HepG2 (cell line): ENCODE results near the gene TMEM167B. TPM values are rescaled to one million over a fixed set of nuclear protein-coding genes. Genes with fewer than 3 reads are reported as not detected.
A peak's percentile ranks its signal among the peaks of the same experiment; 100 is the strongest.

Experiments used
- ARID2 ChIP-seq: sonication (generic); formaldehyde crosslinking; IDR thresholded peaks from 2 replicates; pipeline ENCODE4 v1.8.1; 2022; ENCODE audit warnings: mild to moderate bottlenecking, missing genetic modification reagents, borderline replicate concordance
- ATF1 ChIP-seq: IDR thresholded peaks from 2 replicates; pipeline ENCODE4 v1.6.1; 2016; ENCODE audit warnings: mild to moderate bottlenecking, control low read depth
- DBP ChIP-seq: sonication (generic); formaldehyde crosslinking; IDR thresholded peaks from 2 replicates; pipeline ENCODE4 v1.4.0; 2020; ENCODE audit warnings: missing genetic modification reagents; ENCODE audit errors: not compliant biosample characterization
- DNMT3B ChIP-seq: conservative IDR thresholded peaks from 2 replicates; pipeline ENCODE4 v1.6.1; 2016; ENCODE audit warnings: missing biosample characterization, control low read depth
- HES4 ChIP-seq: sonication (generic); formaldehyde crosslinking; IDR thresholded peaks from 2 replicates; pipeline ENCODE4 v1.9.0; 2021; ENCODE audit warnings: mild to moderate bottlenecking, missing genetic modification reagents, borderline replicate concordance
- HOMEZ ChIP-seq: IDR thresholded peaks from 2 replicates; pipeline ENCODE4 v1.6.1; 2016; ENCODE audit warnings: low read depth
- IKZF5 ChIP-seq: IDR thresholded peaks from 2 replicates; pipeline ENCODE4 v1.6.1; 2018; ENCODE audit warnings: missing genetic modification reagents, mild to moderate bottlenecking, missing compliant biosample characterization
- KMT2A ChIP-seq: sonication (generic); formaldehyde crosslinking; IDR thresholded peaks from 2 replicates; pipeline ENCODE4 v1.4.0; 2020; ENCODE audit warnings: missing genetic modification reagents
- PHF8 ChIP-seq: sonication (generic); formaldehyde crosslinking; IDR thresholded peaks from 2 replicates; pipeline ENCODE4 v1.5.0; 2020; ENCODE audit warnings: missing genetic modification reagents
- ZNF256 ChIP-seq: sonication (generic); formaldehyde crosslinking; conservative IDR thresholded peaks from 2 replicates; pipeline ENCODE4 v1.4.0; 2020; ENCODE audit warnings: missing genetic modification reagents
- ZNF549 ChIP-seq: sonication (generic); formaldehyde crosslinking; IDR thresholded peaks from 2 replicates; pipeline ENCODE4 v1.5.0; 2020; ENCODE audit warnings: missing genetic modification reagents
- ZSCAN31 ChIP-seq: sonication (generic); formaldehyde crosslinking; IDR thresholded peaks from 2 replicates; pipeline ENCODE4 v1.5.0; 2020; ENCODE audit warnings: low read depth, mild to moderate bottlenecking, missing genetic modification reagents
- polyA plus RNA-seq, 8 experiments: library from polyadenylated mRNA; depleted of rRNA in 3 of 8; stranded (reverse) in 7 of 8; unstranded in 1 of 8; fragments of >200 nt; fragmentation: Illumina TruSeq in 4 of 8; extraction: Trizol in 4 of 8; gene quantifications; 2 replicates each; pipeline versions ENCODE4 v1.2.1 to v1.2.3, GENCODE V29; 2011 to 2016; ENCODE audit warnings: low read depth in 4 of 8, missing spikeins in 1 of 8, mixed read lengths in 1 of 8; ENCODE audit not compliant: insufficient read depth in 1 of 8
- total RNA-seq, 5 experiments: library from RNA; depleted of rRNA; stranded (reverse); fragments of >200 nt; fragmentation: Illumina TruSeq; extraction: Trizol; gene quantifications; 2 replicates each; pipeline ENCODE4 v1.2.3, GENCODE V29; 2016; ENCODE audit warnings: low read depth in 1 of 5
- TF ChIP-seq, protein P1 (sequence below): IDR thresholded peaks from 2 replicates; pipeline ENCODE4 v1.6.1; 2012; ENCODE audit warnings: low read length, improper control_type of control experiment
- TF ChIP-seq, protein P2 (sequence below): sonication (generic); formaldehyde crosslinking; IDR thresholded peaks from 2 replicates; pipeline ENCODE4 v1.4.0; 2020; ENCODE audit warnings: missing genetic modification reagents
- TF ChIP-seq, protein P3 (sequence below): sonication (generic); formaldehyde crosslinking; IDR thresholded peaks from 2 replicates; pipeline ENCODE4 v1.4.0; 2020; ENCODE audit warnings: missing genetic modification reagents, borderline replicate concordance

The TMEM167B gene
- total and polyA plus RNA-seq, 2 of the 13 experiments (the other 11 are each of a cell fraction or from before 2014, with no cell fraction given): 9.5 to 22.4 TPM

GRCh38 chr1:109099938-109100773 is 9.6 kb downstream of the TMEM167B start (continued):
- TF ChIP-seq HOMEZ (CRISPR knock-in tag) (peak; percentile 93), ARID2 (CRISPR knock-in tag) (peak; percentile 72), DBP (CRISPR knock-in tag) (no peak), HES4 (CRISPR knock-in tag) (peak; percentile 96), IKZF5 (CRISPR knock-in tag) (peak; percentile 89), ZNF256 (CRISPR knock-in tag) (0 out of 2 replicates have a peak, but pooled peaks have one; percentile 16), ATF1 (CRISPR knock-in tag) (no peak), DNMT3B (CRISPR knock-in tag) (no peak), KMT2A (CRISPR knock-in tag) (peak; percentile 89), PHF8 (CRISPR knock-in tag) (peak; percentile 90), ZSCAN31 (CRISPR knock-in tag) (peak; percentile 54; the same call in 1 of the 2 replicates), ZNF549 (CRISPR knock-in tag) (no peak)
- TF ChIP-seq, protein P1, sequence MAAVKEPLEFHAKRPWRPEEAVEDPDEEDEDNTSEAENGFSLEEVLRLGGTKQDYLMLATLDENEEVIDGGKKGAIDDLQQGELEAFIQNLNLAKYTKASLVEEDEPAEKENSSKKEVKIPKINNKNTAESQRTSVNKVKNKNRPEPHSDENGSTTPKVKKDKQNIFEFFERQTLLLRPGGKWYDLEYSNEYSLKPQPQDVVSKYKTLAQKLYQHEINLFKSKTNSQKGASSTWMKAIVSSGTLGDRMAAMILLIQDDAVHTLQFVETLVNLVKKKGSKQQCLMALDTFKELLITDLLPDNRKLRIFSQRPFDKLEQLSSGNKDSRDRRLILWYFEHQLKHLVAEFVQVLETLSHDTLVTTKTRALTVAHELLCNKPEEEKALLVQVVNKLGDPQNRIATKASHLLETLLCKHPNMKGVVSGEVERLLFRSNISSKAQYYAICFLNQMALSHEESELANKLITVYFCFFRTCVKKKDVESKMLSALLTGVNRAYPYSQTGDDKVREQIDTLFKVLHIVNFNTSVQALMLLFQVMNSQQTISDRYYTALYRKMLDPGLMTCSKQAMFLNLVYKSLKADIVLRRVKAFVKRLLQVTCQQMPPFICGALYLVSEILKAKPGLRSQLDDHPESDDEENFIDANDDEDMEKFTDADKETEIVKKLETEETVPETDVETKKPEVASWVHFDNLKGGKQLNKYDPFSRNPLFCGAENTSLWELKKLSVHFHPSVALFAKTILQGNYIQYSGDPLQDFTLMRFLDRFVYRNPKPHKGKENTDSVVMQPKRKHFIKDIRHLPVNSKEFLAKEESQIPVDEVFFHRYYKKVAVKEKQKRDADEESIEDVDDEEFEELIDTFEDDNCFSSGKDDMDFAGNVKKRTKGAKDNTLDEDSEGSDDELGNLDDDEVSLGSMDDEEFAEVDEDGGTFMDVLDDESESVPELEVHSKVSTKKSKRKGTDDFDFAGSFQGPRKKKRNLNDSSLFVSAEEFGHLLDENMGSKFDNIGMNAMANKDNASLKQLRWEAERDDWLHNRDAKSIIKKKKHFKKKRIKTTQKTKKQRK: no peak
- TF ChIP-seq, protein P2, sequence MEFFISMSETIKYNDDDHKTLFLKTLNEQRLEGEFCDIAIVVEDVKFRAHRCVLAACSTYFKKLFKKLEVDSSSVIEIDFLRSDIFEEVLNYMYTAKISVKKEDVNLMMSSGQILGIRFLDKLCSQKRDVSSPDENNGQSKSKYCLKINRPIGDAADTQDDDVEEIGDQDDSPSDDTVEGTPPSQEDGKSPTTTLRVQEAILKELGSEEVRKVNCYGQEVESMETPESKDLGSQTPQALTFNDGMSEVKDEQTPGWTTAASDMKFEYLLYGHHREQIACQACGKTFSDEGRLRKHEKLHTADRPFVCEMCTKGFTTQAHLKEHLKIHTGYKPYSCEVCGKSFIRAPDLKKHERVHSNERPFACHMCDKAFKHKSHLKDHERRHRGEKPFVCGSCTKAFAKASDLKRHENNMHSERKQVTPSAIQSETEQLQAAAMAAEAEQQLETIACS (CRISPR knock-in tag): peak; percentile 62; the same call in 1 of the 2 replicates
- TF ChIP-seq, protein P3, sequence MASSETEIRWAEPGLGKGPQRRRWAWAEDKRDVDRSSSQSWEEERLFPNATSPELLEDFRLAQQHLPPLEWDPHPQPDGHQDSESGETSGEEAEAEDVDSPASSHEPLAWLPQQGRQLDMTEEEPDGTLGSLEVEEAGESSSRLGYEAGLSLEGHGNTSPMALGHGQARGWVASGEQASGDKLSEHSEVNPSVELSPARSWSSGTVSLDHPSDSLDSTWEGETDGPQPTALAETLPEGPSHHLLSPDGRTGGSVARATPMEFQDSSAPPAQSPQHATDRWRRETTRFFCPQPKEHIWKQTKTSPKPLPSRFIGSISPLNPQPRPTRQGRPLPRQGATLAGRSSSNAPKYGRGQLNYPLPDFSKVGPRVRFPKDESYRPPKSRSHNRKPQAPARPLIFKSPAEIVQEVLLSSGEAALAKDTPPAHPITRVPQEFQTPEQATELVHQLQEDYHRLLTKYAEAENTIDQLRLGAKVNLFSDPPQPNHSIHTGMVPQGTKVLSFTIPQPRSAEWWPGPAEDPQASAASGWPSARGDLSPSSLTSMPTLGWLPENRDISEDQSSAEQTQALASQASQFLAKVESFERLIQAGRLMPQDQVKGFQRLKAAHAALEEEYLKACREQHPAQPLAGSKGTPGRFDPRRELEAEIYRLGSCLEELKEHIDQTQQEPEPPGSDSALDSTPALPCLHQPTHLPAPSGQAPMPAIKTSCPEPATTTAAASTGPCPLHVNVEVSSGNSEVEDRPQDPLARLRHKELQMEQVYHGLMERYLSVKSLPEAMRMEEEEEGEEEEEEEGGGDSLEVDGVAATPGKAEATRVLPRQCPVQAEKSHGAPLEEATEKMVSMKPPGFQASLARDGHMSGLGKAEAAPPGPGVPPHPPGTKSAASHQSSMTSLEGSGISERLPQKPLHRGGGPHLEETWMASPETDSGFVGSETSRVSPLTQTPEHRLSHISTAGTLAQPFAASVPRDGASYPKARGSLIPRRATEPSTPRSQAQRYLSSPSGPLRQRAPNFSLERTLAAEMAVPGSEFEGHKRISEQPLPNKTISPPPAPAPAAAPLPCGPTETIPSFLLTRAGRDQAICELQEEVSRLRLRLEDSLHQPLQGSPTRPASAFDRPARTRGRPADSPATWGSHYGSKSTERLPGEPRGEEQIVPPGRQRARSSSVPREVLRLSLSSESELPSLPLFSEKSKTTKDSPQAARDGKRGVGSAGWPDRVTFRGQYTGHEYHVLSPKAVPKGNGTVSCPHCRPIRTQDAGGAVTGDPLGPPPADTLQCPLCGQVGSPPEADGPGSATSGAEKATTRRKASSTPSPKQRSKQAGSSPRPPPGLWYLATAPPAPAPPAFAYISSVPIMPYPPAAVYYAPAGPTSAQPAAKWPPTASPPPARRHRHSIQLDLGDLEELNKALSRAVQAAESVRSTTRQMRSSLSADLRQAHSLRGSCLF (CRISPR knock-in tag): no peak
